DOHH2 (cell line): Measurements from ENCODE around the gene KRTAP6-2.

Source experiments
- H3F3A ChIP-seq: fragments of 200-600 bp; sonication (generic), shearing (Covaris generic); 2 replicates; pipeline ENCODE4 v1.6.0; 2016; ENCODE audit warnings: antibody characterized with exemption, mild to moderate bottlenecking; ENCODE audit not compliant: control insufficient read depth, insufficient read depth
- H3K27ac ChIP-seq: fragments of 200-600 bp; sonication (generic); 2 replicates; pipeline ENCODE4 v1.5.1; 2014; ENCODE audit warnings: low read depth, mild to moderate bottlenecking, low read length, moderate library complexity
- H3K27me3 ChIP-seq: fragments of 200-600 bp; sonication (generic); 2 replicates; pipeline ENCODE4 v1.6.1; 2014; ENCODE audit warnings: mild to moderate bottlenecking, low read length, mixed read lengths; ENCODE audit not compliant: control insufficient read depth
- H3K36me3 ChIP-seq: fragments of 200-600 bp; sonication (generic); 2 replicates; pipeline ENCODE4 v1.6.1; 2014; ENCODE audit warnings: mild to moderate bottlenecking, low read length, moderate library complexity, mixed read lengths; ENCODE audit not compliant: control insufficient read depth
- H3K4me1 ChIP-seq: fragments of 200-600 bp; sonication (generic); 2 replicates; pipeline ENCODE4 v1.6.1; 2014; ENCODE audit warnings: mild to moderate bottlenecking, low read length, mixed read lengths; ENCODE audit not compliant: control insufficient read depth
- H3K4me2 ChIP-seq: fragments of 200-600 bp; sonication (generic); 2 replicates; pipeline ENCODE4 v1.6.0; 2014; ENCODE audit warnings: mild to moderate bottlenecking, low read length, moderate library complexity
- H3K4me3 ChIP-seq: fragments of 200-600 bp; sonication (generic); 2 replicates; pipeline ENCODE4 v1.5.1; 2014; ENCODE audit warnings: mild to moderate bottlenecking, low read length, mixed read lengths
- H3K79me2 ChIP-seq: fragments of 200-600 bp; sonication (generic); 2 replicates; pipeline ENCODE4 v1.6.1; 2014; ENCODE audit warnings: mild to moderate bottlenecking, low read length, mixed read lengths; ENCODE audit not compliant: control insufficient read depth
- H3K9me2 ChIP-seq: fragments of 200-600 bp; sonication (generic); replicated peaks from 2 replicates; pipeline ENCODE4 v1.6.1; 2014; ENCODE audit warnings: mild to moderate bottlenecking, low read length, mixed read lengths; ENCODE audit not compliant: control insufficient read depth
- H3K9me3 ChIP-seq: fragments of 200-600 bp; sonication (generic); 2 replicates; pipeline ENCODE4 v1.6.1; 2014; ENCODE audit warnings: antibody characterized with exemption, low read length, mixed read lengths; ENCODE audit not compliant: control insufficient read depth, insufficient read depth
- H4K20me1 ChIP-seq: fragments of 200-600 bp; sonication (generic); 2 replicates; pipeline ENCODE4 v1.6.0; 2014; ENCODE audit warnings: low read depth, mild to moderate bottlenecking, antibody characterized with exemption, low read length, moderate library complexity; ENCODE audit not compliant: control insufficient read depth, insufficient read depth
- CTCF ChIP-seq: fragments of 200-600 bp; sonication (generic); IDR thresholded peaks from one replicate; pipeline ENCODE4 v1.5.1; 2014; ENCODE audit warnings: antibody characterized with exemption, mild to moderate bottlenecking, low read depth, low read length; ENCODE audit not compliant: poor library complexity, severe bottlenecking
- EZH2phosphoT487 ChIP-seq: fragments of 200-600 bp; sonication (generic); IDR thresholded peaks from 2 replicates; pipeline ENCODE4 v1.6.1; 2017; ENCODE audit warnings: borderline replicate concordance, mild to moderate bottlenecking, antibody characterized with exemption, low read length, moderate library complexity, mixed read lengths

Gene KRTAP6-2

GRCh38 chr21:30577766-30578165, 20.9 kb downstream of the KRTAP6-2 start:
- H4K20me1 ChIP-seq, result no peaks in the 10 kb centered on the region
- H3K4me3 ChIP-seq, result no peak overlapping the region
- H3K36me3 ChIP-seq, result no peaks in the 10 kb centered on the region
- no peaks in the 10 kb centered on the region for H3K79me2 ChIP-seq
- no peaks in the 10 kb centered on the region for H3K4me1 ChIP-seq
- no peaks in the 10 kb centered on the region for H3K9me2 ChIP-seq
- no peaks in the 10 kb centered on the region for H3K9me3 ChIP-seq
- H3F3A ChIP-seq, result no peaks in the 10 kb centered on the region
- TF ChIP-seq EZH2phosphoT487, result no peak
- TF ChIP-seq CTCF, result no peak
- no peaks in the 10 kb centered on the region for H3K27me3 ChIP-seq
- H3K4me2 ChIP-seq, result no peak overlapping the region
- no peak overlapping the region for H3K27ac ChIP-seq

- Histone ChIP-seq H3K36me3 (no peaks in the 10 kb centered on the region), H3K79me2 (no peaks in the 10 kb centered on the region), H3K9me3 (no peaks in the 10 kb centered on the region), H3K4me2 (no peak overlapping the region), H3K4me1 (no peaks in the 10 kb centered on the region), H3F3A (no peaks in the 10 kb centered on the region), H4K20me1 (no peaks in the 10 kb centered on the region), H3K9me2 (no peaks in the 10 kb centered on the region), H3K27ac (no peak overlapping the region), H3K27me3 (no peaks in the 10 kb centered on the region), H3K4me3 (no peak overlapping the region)
- TF ChIP-seq EZH2phosphoT487 (no peak), CTCF (no peak)
Observed at GRCh38 chr21:30567617-30568016, 31.1 kb downstream of the KRTAP6-2 start.

GRCh38 chr21:30563630-30564029, 35.1 kb downstream of the KRTAP6-2 start:
- no peaks in the 10 kb centered on the region for H3K9me3 ChIP-seq
- TF ChIP-seq CTCF (no peak), EZH2phosphoT487 (no peak)
- H4K20me1 ChIP-seq, result no peaks in the 10 kb centered on the region
- no peak overlapping the region for H3K4me2 ChIP-seq
- no peaks in the 10 kb centered on the region for H3K27me3 ChIP-seq
- H3K9me2 ChIP-seq, result no peaks in the 10 kb centered on the region
- H3K4me1 ChIP-seq, result no peaks in the 10 kb centered on the region
- H3K79me2 ChIP-seq, result no peaks in the 10 kb centered on the region
- H3F3A ChIP-seq, result no peaks in the 10 kb centered on the region
- no peak overlapping the region for H3K27ac ChIP-seq
- H3K36me3 ChIP-seq, result no peaks in the 10 kb centered on the region
- no peak overlapping the region for H3K4me3 ChIP-seq

DNA sequence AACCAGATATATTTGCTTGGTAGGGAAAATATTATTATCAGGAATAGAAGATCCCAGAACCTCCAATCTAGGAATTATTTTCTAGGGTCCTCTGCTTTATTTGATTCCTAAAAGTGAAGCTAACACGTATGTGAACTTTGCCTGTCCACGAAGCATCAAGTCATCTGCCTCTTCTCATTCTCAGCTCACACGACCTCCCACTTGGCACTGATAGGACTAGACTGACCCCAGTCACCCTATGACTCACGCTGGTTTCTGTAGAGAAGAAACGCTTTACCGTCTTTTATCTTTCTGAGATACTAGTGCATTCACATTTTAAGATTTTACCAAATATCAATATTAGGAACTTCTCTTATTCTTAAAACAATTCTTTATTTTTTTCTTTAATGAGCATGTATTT, 35.6 kb downstream of the KRTAP6-2 start:
- no peak for TF ChIP-seq EZH2phosphoT487
- no peak for TF ChIP-seq CTCF
- Histone ChIP-seq H3K4me2 (no peak overlapping the region), H3K79me2 (no peaks in the 10 kb centered on the region), H3K36me3 (no peaks in the 10 kb centered on the region), H3K27ac (no peak overlapping the region), H3K9me3 (no peaks in the 10 kb centered on the region), H3K9me2 (no peaks in the 10 kb centered on the region), H3K27me3 (no peaks in the 10 kb centered on the region), H3F3A (no peaks in the 10 kb centered on the region), H3K4me1 (no peaks in the 10 kb centered on the region), H3K4me3 (no peak overlapping the region), H4K20me1 (no peaks in the 10 kb centered on the region)
